GM12874 (cell line): ENCODE results near the gene CDH12.

Experiments used
- CTCF ChIP-seq: IDR thresholded peaks from 2 replicates; pipeline ENCODE4 v1.5.1; 2011; ENCODE audit warnings: low read depth, mild to moderate bottlenecking, control low read depth, low read length, moderate library complexity; ENCODE audit not compliant: insufficient read depth

Gene CDH12

GRCh38 chr5:21893161-21893560 is 960.0 kb downstream of the CDH12 start:
- TF ChIP-seq CTCF = no peak

- no peak for TF ChIP-seq CTCF
Measured at GRCh38 chr5:21889581-21889980, 963.6 kb downstream of the CDH12 start.

GRCh38 chr5:21882074-21882745 is 970.9 kb downstream of the CDH12 start:
- no peak for TF ChIP-seq CTCF

DNA sequence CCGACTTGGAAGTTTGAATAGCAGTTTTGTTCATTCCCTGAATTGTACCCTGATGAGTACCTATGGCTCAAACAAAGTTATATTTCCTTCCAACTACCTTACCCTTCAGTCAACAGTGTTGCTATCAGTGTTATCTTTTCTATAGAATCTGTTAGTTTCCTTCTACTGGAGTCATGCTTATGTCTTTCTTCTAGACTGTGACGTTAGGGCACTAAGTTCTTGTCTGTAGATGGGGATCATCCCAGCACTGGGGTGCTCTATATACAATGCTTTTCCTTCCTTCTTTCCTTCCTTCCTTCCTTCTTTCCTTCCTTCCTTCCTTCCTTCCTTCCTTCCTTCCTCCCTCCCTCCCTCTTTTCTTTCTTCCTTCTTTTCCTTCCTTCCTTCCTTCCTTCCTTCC is 973.0 kb downstream of the CDH12 start:
- no peak for TF ChIP-seq CTCF

DNA sequence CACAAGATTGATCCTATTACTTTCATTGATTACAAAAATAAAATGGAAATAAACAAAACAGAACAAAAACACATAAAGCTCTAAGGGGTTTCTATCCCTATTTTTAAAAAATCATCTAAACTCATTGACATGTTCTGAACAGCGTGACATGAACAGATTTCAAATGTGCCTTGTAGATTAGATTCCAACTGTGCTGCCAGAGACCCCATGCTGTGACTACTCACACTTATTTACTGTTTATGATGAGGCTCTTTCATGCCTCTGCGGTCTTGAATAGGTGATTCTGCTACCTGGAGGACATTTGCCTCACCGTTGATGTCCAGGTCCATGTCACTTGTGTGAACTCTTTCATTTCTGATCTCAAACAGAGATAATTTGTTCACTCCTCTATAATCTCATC is 990.2 kb downstream of the CDH12 start:
- no peak for TF ChIP-seq CTCF

DNA sequence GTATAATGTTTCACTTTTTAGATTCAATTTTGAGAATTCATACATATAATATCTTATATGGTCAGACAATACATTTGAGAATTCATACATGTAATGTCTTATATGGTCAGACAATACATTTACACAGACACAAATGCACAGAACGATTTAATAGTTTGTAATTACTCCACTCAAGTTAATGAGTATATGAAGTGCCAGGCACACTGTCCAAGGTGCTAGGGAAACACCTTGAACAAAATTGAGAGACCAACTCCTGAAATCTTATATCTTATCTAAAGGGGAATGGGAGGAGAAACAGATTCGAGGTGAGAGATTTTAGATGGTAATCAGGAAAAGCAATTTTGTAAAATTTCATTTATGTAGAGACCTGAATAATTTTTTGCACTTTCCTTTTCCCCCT is 994.7 kb downstream of the CDH12 start:
- TF ChIP-seq CTCF = no peak

DNA sequence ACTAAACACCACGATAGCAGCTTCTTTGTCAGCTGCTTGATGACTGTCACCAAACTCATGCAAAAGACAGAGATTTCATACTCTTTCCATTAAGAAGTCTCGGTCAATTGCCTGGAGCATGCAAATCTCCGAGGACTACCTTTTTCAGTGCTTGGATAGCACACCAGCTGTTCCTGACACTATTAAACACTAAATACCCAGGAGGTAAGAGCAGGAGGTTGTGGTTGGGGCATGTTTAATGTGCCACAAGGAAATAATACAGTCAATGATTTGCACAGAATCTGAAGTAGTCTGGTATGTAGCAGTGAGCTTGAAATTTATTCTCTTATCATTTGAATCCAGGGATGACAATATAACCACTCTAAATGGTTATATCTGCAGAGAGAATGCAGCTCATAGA is 996.2 kb downstream of the CDH12 start:
- TF ChIP-seq CTCF = no peak
